ENCODE data around the gene ZNF469. TPM values are rescaled to one million over a fixed set of nuclear protein-coding genes. Genes with fewer than 3 reads are reported as not detected.

The ZNF469 gene
- total RNA-seq, 1 donor from 2014 or later = 0.59 TPM

GRCh38 chr16:88378836-88379693 is 3.7 kb upstream of the ZNF469 start:
- DNase-seq (ENCODE audit: low spot score) = no peak
- Mint-ChIP-seq H3K27me3 (ENCODE audit: low read depth) (peaks cover 9% of the 10 kb centered on the region), H3K36me3 (ENCODE audit: low read depth) (no peaks in the 10 kb centered on the region), H3K27ac (no peak overlapping the region), H3K9me3 (no peaks in the 10 kb centered on the region), H3K4me3 (ENCODE audit: low read depth) (no peak overlapping the region), H3K4me1 (ENCODE audit: low read depth) (no peaks in the 10 kb centered on the region)
- intact Hi-C loops (cut with micrococcal nuclease) = no loop called here

- H3K27ac Mint-ChIP-seq = no peak overlapping the region
- no peak overlapping the region for H3K4me3 Mint-ChIP-seq (ENCODE audit: low read depth)
- DNase-seq (ENCODE audit: low spot score) = no peak
- H3K9me3 Mint-ChIP-seq = no peaks in the 10 kb centered on the region
- intact Hi-C loops (cut with micrococcal nuclease) = no loop called here
- no peaks in the 10 kb centered on the region for H3K4me1 Mint-ChIP-seq (ENCODE audit: low read depth)
- no peaks in the 10 kb centered on the region for H3K36me3 Mint-ChIP-seq (ENCODE audit: low read depth)
- peaks cover 15% of the 10 kb centered on the region for H3K27me3 Mint-ChIP-seq (ENCODE audit: low read depth)
Observed at GRCh38 chr16:88379694-88380040, 3.1 kb upstream of the ZNF469 start.

GRCh38 chr16:88380099-88380498 is 2.7 kb upstream of the ZNF469 start:
- Mint-ChIP-seq H3K9me3 (no peaks in the 10 kb centered on the region), H3K27ac (no peak overlapping the region), H3K4me3 (ENCODE audit: low read depth) (no peak overlapping the region), H3K36me3 (ENCODE audit: low read depth) (no peaks in the 10 kb centered on the region), H3K27me3 (ENCODE audit: low read depth) (peaks cover 19% of the 10 kb centered on the region), H3K4me1 (ENCODE audit: low read depth) (no peaks in the 10 kb centered on the region)
- DNase-seq (ENCODE audit: low spot score) = no peak
- intact Hi-C loops (cut with micrococcal nuclease) = no loop called here

- no peaks in the 10 kb centered on the region for H3K9me3 Mint-ChIP-seq
- H3K36me3 Mint-ChIP-seq (ENCODE audit: low read depth) = no peaks in the 10 kb centered on the region
- H3K4me1 Mint-ChIP-seq (ENCODE audit: low read depth) = no peaks in the 10 kb centered on the region
- H3K27ac Mint-ChIP-seq = no peak overlapping the region
- H3K27me3 Mint-ChIP-seq (ENCODE audit: low read depth) = peaks cover 22% of the 10 kb centered on the region
- no peak for DNase-seq (ENCODE audit: low spot score)
- H3K4me3 Mint-ChIP-seq (ENCODE audit: low read depth) = no peak overlapping the region
- intact Hi-C loops (cut with micrococcal nuclease) = no loop called here
Observed at GRCh38 chr16:88380619-88381018, 2.1 kb upstream of the ZNF469 start.

GRCh38 chr16:88381820-88382451 is 823 bp upstream of the ZNF469 start:
- no peak for DNase-seq (ENCODE audit: low spot score)
- H3K36me3 Mint-ChIP-seq (ENCODE audit: low read depth) = no peaks in the 10 kb centered on the region
- no peak overlapping the region for H3K27ac Mint-ChIP-seq
- no peaks in the 10 kb centered on the region for H3K9me3 Mint-ChIP-seq
- no peaks in the 10 kb centered on the region for H3K4me1 Mint-ChIP-seq (ENCODE audit: low read depth)
- H3K4me3 Mint-ChIP-seq (ENCODE audit: low read depth) = no peak overlapping the region
- peaks cover 22% of the 10 kb centered on the region for H3K27me3 Mint-ChIP-seq (ENCODE audit: low read depth)
- intact Hi-C loops (cut with micrococcal nuclease) = no loop called here

GRCh38 chr16:88383401-88384221 is 852 bp downstream of the ZNF469 start:
- intact Hi-C loops (cut with micrococcal nuclease) = no loop called here
- peaks cover 22% of the 10 kb centered on the region for H3K27me3 Mint-ChIP-seq (ENCODE audit: low read depth)

GRCh38 chr16:88384222-88385111 is 1.7 kb downstream of the ZNF469 start:
- Mint-ChIP-seq H3K4me1 (ENCODE audit: low read depth) (no peaks in the 10 kb centered on the region), H3K27ac (no peak overlapping the region)

More at GRCh38 chr16:88383401-88384221, 852 bp downstream of the ZNF469 start:
- H3K4me1 Mint-ChIP-seq (ENCODE audit: low read depth) = no peaks in the 10 kb centered on the region
- no peak overlapping the region for H3K27ac Mint-ChIP-seq
- no peaks in the 10 kb centered on the region for H3K36me3 Mint-ChIP-seq (ENCODE audit: low read depth)
- H3K9me3 Mint-ChIP-seq = no peaks in the 10 kb centered on the region
- no peak overlapping the region for H3K4me3 Mint-ChIP-seq (ENCODE audit: low read depth)
- DNase-seq (ENCODE audit: low spot score) = no peak

GRCh38 chr16:88385112-88385594 is 2.4 kb downstream of the ZNF469 start:
- intact Hi-C loops (cut with micrococcal nuclease) = no loop called here
- no peak for DNase-seq (ENCODE audit: low spot score)
- H3K36me3 Mint-ChIP-seq (ENCODE audit: low read depth) = no peaks in the 10 kb centered on the region
- no peaks in the 10 kb centered on the region for H3K4me1 Mint-ChIP-seq (ENCODE audit: low read depth)
- no peak overlapping the region for H3K27ac Mint-ChIP-seq
- no peak overlapping the region for H3K4me3 Mint-ChIP-seq (ENCODE audit: low read depth)
- peaks cover 22% of the 10 kb centered on the region for H3K27me3 Mint-ChIP-seq (ENCODE audit: low read depth)
- H3K9me3 Mint-ChIP-seq = no peaks in the 10 kb centered on the region

More at GRCh38 chr16:88384222-88385111, 1.7 kb downstream of the ZNF469 start:
- intact Hi-C loops (cut with micrococcal nuclease) = no loop called here
- H3K9me3 Mint-ChIP-seq = no peaks in the 10 kb centered on the region
- no peak overlapping the region for H3K4me3 Mint-ChIP-seq (ENCODE audit: low read depth)
- no peak for DNase-seq (ENCODE audit: low spot score)
- H3K27me3 Mint-ChIP-seq (ENCODE audit: low read depth) = peaks cover 22% of the 10 kb centered on the region
- H3K36me3 Mint-ChIP-seq (ENCODE audit: low read depth) = no peaks in the 10 kb centered on the region

- Mint-ChIP-seq H3K27ac (no peak overlapping the region), H3K4me3 (ENCODE audit: low read depth) (no peak overlapping the region)
- no peak for DNase-seq (ENCODE audit: low spot score)
Observed at GRCh38 chr16:88385831-88386815, 3.4 kb downstream of the ZNF469 start.

GRCh38 chr16:88387180-88387765 is 4.5 kb downstream of the ZNF469 start:
- no peaks in the 10 kb centered on the region for H3K36me3 Mint-ChIP-seq (ENCODE audit: low read depth)
- peaks cover 20% of the 10 kb centered on the region for H3K27me3 Mint-ChIP-seq (ENCODE audit: low read depth)
- no peaks in the 10 kb centered on the region for H3K9me3 Mint-ChIP-seq
- no peaks in the 10 kb centered on the region for H3K4me1 Mint-ChIP-seq (ENCODE audit: low read depth)
- H3K27ac Mint-ChIP-seq = no peak overlapping the region
- DNase-seq (ENCODE audit: low spot score) = no peak
- H3K4me3 Mint-ChIP-seq (ENCODE audit: low read depth) = no peak overlapping the region
- intact Hi-C loops (cut with micrococcal nuclease) = no loop called here

More at GRCh38 chr16:88385831-88386815, 3.4 kb downstream of the ZNF469 start:
- H3K27me3 Mint-ChIP-seq (ENCODE audit: low read depth) = peaks cover 22% of the 10 kb centered on the region
- intact Hi-C loops (cut with micrococcal nuclease) = no loop called here
- H3K36me3 Mint-ChIP-seq (ENCODE audit: low read depth) = no peaks in the 10 kb centered on the region
- no peaks in the 10 kb centered on the region for H3K4me1 Mint-ChIP-seq (ENCODE audit: low read depth)
- H3K9me3 Mint-ChIP-seq = no peaks in the 10 kb centered on the region

Measured in activated T-helper 2 cell treated with anti-CD3 and anti-CD28 coated beads, Interferon-gamma antibody, Interleukin-2, Interleukin-4, amounts not matched to agents 10 μg/mL and 5 μg/mL and 100 μg/mL, durations not matched to agents 14 hours and 24 hours and 36 hours (primary cell).